Fibroblast of lung (primary cell): ENCODE results near the gene A1CF. TPM values are rescaled to one million over a fixed set of nuclear protein-coding genes. Genes with fewer than 3 reads are reported as not detected.
A peak's percentile ranks its signal among the peaks of the same experiment; 100 is the strongest.
"Not testable (repeated sequence)": the region's sequence is repeated elsewhere in the genome, so short reads cannot be mapped to it uniquely, and the experiment has no call there.

Experiments
- DNase-seq, 2 donors: peaks; one replicate each; pipeline versions ENCODE4 v3.0.0 to v3.0.0-alpha.2; 2010; ENCODE audit warnings: low read depth in 2 of 2
- H2AFZ ChIP-seq: 2 replicates; pipeline ENCODE4 v1.5.1; 2012; ENCODE audit warnings: low read length, control low read depth, inconsistent platforms
- H3K27ac ChIP-seq: 2 replicates; pipeline ENCODE4 v1.5.1; 2011; ENCODE audit warnings: low read length, control low read depth; ENCODE audit not compliant: insufficient read depth
- H3K27me3 ChIP-seq: 2 replicates; pipeline ENCODE4 v1.5.1; 2011; ENCODE audit warnings: mild to moderate bottlenecking, low read length; ENCODE audit not compliant: control insufficient read depth, insufficient read depth
- H3K36me3 ChIP-seq: 2 replicates; pipeline ENCODE4 v1.5.1; 2011; ENCODE audit warnings: low read length; ENCODE audit not compliant: control insufficient read depth, insufficient read depth
- H3K4me1 ChIP-seq: 2 replicates; pipeline ENCODE4 v1.5.1; 2011; ENCODE audit warnings: low read length; ENCODE audit not compliant: control insufficient read depth, insufficient read depth; ENCODE audit errors: extremely low read depth
- H3K4me2 ChIP-seq: 2 replicates; pipeline ENCODE4 v1.5.1; 2011; ENCODE audit warnings: low read length, control low read depth; ENCODE audit not compliant: insufficient read depth; ENCODE audit errors: extremely low read depth
- H3K4me3 ChIP-seq, 4 experiments: fragments of 200-600 bp in 1 of 4; sonication (generic) in 1 of 4; replicated peaks in 1 of 4; 2 replicates each; pipeline ENCODE4 v1.5.1; 2011 to 2016; ENCODE audit warnings: low read length in 4 of 4, low read depth in 3 of 4, mild to moderate bottlenecking in 3 of 4, control low read depth in 2 of 4, inconsistent platforms in 1 of 4, mixed read lengths in 1 of 4; ENCODE audit not compliant: insufficient read depth in 1 of 4; ENCODE audit errors: control extremely low read depth in 1 of 4
- H3K79me2 ChIP-seq: 2 replicates; pipeline ENCODE4 v1.5.1; 2012; ENCODE audit warnings: mild to moderate bottlenecking, low read length, inconsistent platforms; ENCODE audit not compliant: control insufficient read depth, insufficient read depth
- H3K9ac ChIP-seq: 2 replicates; pipeline ENCODE4 v1.5.1; 2011; ENCODE audit warnings: mild to moderate bottlenecking, low read length, control low read depth; ENCODE audit not compliant: insufficient read depth
- H3K9me3 ChIP-seq: 2 replicates; pipeline ENCODE4 v1.5.1; 2012; ENCODE audit warnings: low read depth, low read length; ENCODE audit not compliant: control insufficient read depth, insufficient read depth
- H4K20me1 ChIP-seq: 2 replicates; pipeline ENCODE4 v1.5.1; 2011; ENCODE audit warnings: low read length; ENCODE audit not compliant: control insufficient read depth, insufficient read depth; ENCODE audit errors: extremely low read depth
- CTCF ChIP-seq, 2 donors: IDR thresholded peaks in 1 of 2; conservative IDR thresholded peaks in 1 of 2; 1 replicate in 1 of 2; 2 replicates in 1 of 2; pipeline ENCODE4 v1.5.1; 2011 to 2012; ENCODE audit warnings: low read length in 2 of 2, control low read depth in 1 of 2, inconsistent platforms in 1 of 2, low read depth in 1 of 2, mild to moderate bottlenecking in 1 of 2
- EZH2 ChIP-seq: IDR thresholded peaks from 2 replicates; pipeline ENCODE4 v1.5.1; 2012; ENCODE audit warnings: low read length, control low read depth, mild to moderate bottlenecking; ENCODE audit errors: missing control alignments
- polyA plus RNA-seq, 2 donors: library from polyadenylated mRNA; depleted of rRNA in 1 of 2; stranded (reverse) in 1 of 2; unstranded in 1 of 2; fragments of >200 nt; gene quantifications; 2 replicates each; pipeline ENCODE4 v1.2.1, GENCODE V29; 2011 to 2012; ENCODE audit warnings: missing spikeins in 1 of 2
- total RNA-seq: library from RNA; depleted of rRNA; stranded (reverse); fragments of >200 nt; gene quantifications from 2 replicates; pipeline ENCODE4 v1.2.1, GENCODE V29; 2014

The A1CF gene
- total and polyA plus RNA-seq, 2 donors (not counting 1 experiment from before 2014, with no cell fraction given): not detected

DNA sequence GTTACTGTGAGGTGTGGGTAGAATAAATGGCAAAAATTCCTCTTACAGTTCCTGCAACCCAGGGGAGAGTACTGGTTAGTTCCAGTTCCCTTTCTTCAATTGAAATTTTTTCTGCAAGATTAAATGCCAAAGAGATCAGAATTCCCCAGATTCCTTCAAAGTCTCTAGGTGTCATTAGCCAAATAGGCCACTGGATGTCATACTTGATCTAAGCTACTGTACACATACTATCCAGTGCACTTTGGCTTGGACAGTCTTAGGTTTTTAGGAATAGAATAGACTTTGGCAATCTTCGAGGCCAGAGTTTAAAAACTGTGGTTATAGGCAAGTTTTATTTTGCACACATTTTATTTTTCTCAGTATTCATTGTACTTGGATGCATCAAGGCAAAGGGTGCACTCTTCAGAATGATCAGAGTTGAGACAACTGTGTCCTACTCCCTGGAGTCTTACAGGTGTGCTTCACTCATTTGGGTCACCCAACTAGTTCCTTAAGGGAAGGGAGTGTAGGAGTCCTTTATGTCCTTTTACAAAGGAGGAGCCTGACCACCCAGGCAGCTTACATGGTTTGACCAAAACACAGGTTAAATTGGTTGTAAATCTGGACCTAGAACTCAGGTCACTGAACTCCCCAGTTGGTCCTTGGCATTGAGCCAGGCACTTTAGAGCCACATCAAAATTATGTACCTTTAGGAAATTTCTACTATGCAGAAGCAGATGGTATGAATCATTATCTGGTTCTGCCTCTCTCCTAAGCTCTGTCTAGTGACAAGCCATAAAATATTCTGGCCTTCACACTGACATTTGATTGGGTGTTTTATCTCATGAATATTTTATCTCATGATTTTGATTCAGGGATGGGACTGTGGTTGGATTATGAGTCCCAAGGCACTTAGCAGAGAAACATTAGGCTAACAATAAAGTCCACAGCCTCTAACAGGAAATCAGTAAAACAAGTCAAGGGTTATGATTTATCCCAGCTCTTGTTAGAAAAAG, 96.2 kb downstream of the A1CF start:
- no peaks in the 10 kb centered on the region for H4K20me1 ChIP-seq
- no peaks in the 10 kb centered on the region for H3K4me1 ChIP-seq
- no peak overlapping the region for H2AFZ ChIP-seq
- no peak overlapping the region for H3K9ac ChIP-seq
- no peaks in the 10 kb centered on the region for H3K9me3 ChIP-seq
- no peak overlapping the region for H3K27ac ChIP-seq
- no peaks in the 10 kb centered on the region for H3K79me2 ChIP-seq
- H3K36me3 ChIP-seq: no peaks in the 10 kb centered on the region
- no peak overlapping the region for H3K4me2 ChIP-seq
- DNase-seq: peak; percentile 35 to 52
- peak; percentile 45 to 48 for TF ChIP-seq CTCF (conservative IDR thresholded peaks at IDR 0.05 in 1 of 2, IDR thresholded peaks at IDR 0.05 in 1 of 2; ENCODE audit: low read depth in 1 of 2, low read length in 2 of 2)
- no peak for TF ChIP-seq EZH2
- no peaks in the 10 kb centered on the region for H3K27me3 ChIP-seq
- H3K4me3 ChIP-seq: no peak overlapping the region

- H2AFZ ChIP-seq, H4K20me1 ChIP-seq, H3K4me3 ChIP-seq, H3K27me3 ChIP-seq, H3K27ac ChIP-seq, DNase-seq, H3K79me2 ChIP-seq, H3K36me3 ChIP-seq, H3K9me3 ChIP-seq, H3K4me2 ChIP-seq, H3K4me1 ChIP-seq, H3K9ac ChIP-seq: not testable (repeated sequence)
Measured at GRCh38 chr10:50787962-50788361, 97.5 kb downstream of the A1CF start.

- H3K79me2 ChIP-seq, H3K4me3 ChIP-seq, H3K9ac ChIP-seq, H3K27ac ChIP-seq, H3K4me2 ChIP-seq, H3K36me3 ChIP-seq, H4K20me1 ChIP-seq, H3K9me3 ChIP-seq, H2AFZ ChIP-seq, H3K4me1 ChIP-seq, DNase-seq, H3K27me3 ChIP-seq: not testable (repeated sequence)
Measured at GRCh38 chr10:50782017-50782416, 103.4 kb downstream of the A1CF start.

GRCh38 chr10:50780036-50780435, 105.4 kb downstream of the A1CF start:
- H4K20me1 ChIP-seq, H3K9me3 ChIP-seq, H3K9ac ChIP-seq, H2AFZ ChIP-seq, H3K4me2 ChIP-seq, H3K27me3 ChIP-seq, H3K36me3 ChIP-seq, H3K79me2 ChIP-seq, H3K4me3 ChIP-seq, H3K4me1 ChIP-seq, DNase-seq, H3K27ac ChIP-seq: not testable (repeated sequence)

DNA sequence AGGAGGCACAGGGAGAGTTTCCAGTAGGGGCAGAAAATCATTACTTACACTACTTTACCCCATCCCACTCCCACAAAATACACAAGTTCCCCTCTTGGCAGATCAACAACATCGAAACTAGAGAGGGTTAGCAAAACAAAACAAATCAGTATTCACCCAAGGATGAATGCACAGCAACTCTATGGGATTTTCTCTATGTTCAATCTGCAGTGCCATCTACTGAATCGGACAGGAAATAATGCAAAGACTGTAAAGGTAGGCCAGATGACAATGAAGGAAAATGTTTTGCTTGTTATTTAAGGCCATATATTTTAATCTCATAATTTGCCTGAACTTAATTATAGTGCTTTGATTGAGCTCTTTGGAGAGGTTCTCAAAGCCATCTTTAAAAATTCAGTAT, 110.6 kb downstream of the A1CF start:
- not testable (repeated sequence) for H2AFZ ChIP-seq, H3K9me3 ChIP-seq, H3K36me3 ChIP-seq, H4K20me1 ChIP-seq, H3K27me3 ChIP-seq, H3K9ac ChIP-seq, H3K4me3 ChIP-seq, H3K4me2 ChIP-seq, H3K4me1 ChIP-seq, H3K27ac ChIP-seq, H3K79me2 ChIP-seq
- DNase-seq: peak in 1 of 2 donors; percentile 9

DNA sequence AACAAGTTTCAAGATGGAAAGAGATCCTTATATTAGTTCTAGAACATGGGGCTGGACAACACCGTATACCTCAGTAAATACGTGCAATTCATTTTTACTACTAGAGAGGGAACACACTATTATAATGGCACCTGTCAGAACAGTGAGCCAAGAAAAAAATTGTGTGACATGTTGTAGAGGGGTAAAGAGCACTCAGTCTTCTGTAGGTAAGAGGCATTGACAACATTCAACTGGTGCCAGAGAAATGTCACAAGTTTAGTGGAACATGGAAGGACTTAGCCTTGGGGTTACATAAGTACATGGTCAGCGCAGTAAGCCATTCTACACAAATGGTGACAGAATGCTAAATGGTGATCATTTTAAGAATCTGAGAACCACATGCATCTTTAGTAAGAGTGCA, 113.4 kb downstream of the A1CF start:
- not testable (repeated sequence) for H3K4me1 ChIP-seq, H3K79me2 ChIP-seq, H3K4me2 ChIP-seq, DNase-seq, H3K36me3 ChIP-seq, H3K4me3 ChIP-seq, H3K27ac ChIP-seq, H2AFZ ChIP-seq, H3K27me3 ChIP-seq, H4K20me1 ChIP-seq, H3K9ac ChIP-seq, H3K9me3 ChIP-seq
